Stimulated activated naive CD8-positive, alpha-beta T cell treated with anti-CD3 and anti-CD28 coated beads, Interleukin-15, amount 100 ng/mL, for 72 hours (primary cell): ENCODE results near the gene TOR1AIP1.

Experiments
- ATAC-seq: fragments of 150-1000 bp; cut with Tn5 transposase; 2 replicates; pipeline ENCODE4 v1.10.0; 2021; ENCODE audit warnings: mild to moderate bottlenecking, moderate library complexity
- DNase-seq, 2 donors: peaks; one replicate each; pipeline ENCODE4 v3.0.0; 2021 to 2022
- H3K27ac Mint-ChIP-seq, 2 donors: one replicate each; pipeline ENCODE4 v1.8.0; 2022; ENCODE audit warnings: mild to moderate bottlenecking in 2 of 2, mixed read lengths in 2 of 2, moderate library complexity in 2 of 2
- H3K27me3 Mint-ChIP-seq: one replicate; pipeline ENCODE4 v1.8.0; 2022; ENCODE audit warnings: mixed read lengths
- H3K4me1 Mint-ChIP-seq: one replicate; pipeline ENCODE4 v1.8.0; 2022; ENCODE audit warnings: mild to moderate bottlenecking, mixed read lengths
- H3K4me3 Mint-ChIP-seq, 2 donors: one replicate each; pipeline ENCODE4 v1.8.0; 2022; ENCODE audit warnings: mild to moderate bottlenecking in 2 of 2, mixed read lengths in 2 of 2, moderate library complexity in 1 of 2
- H3K9me3 Mint-ChIP-seq, 2 donors: one replicate each; pipeline ENCODE4 v1.8.0; 2022; ENCODE audit warnings: mixed read lengths in 2 of 2

Gene TOR1AIP1

GRCh38 chr1:179873438-179873851 is 8.6 kb upstream of the TOR1AIP1 start:
- ATAC-seq = no peak
- DNase-seq = no peak
- Mint-ChIP-seq H3K4me3 (no peak overlapping the region), H3K27ac (no peak overlapping the region), H3K27me3 (no peaks in the 10 kb centered on the region), H3K9me3 (no peaks in the 10 kb centered on the region), H3K4me1 (peaks cover 45% of the 10 kb centered on the region)

DNA sequence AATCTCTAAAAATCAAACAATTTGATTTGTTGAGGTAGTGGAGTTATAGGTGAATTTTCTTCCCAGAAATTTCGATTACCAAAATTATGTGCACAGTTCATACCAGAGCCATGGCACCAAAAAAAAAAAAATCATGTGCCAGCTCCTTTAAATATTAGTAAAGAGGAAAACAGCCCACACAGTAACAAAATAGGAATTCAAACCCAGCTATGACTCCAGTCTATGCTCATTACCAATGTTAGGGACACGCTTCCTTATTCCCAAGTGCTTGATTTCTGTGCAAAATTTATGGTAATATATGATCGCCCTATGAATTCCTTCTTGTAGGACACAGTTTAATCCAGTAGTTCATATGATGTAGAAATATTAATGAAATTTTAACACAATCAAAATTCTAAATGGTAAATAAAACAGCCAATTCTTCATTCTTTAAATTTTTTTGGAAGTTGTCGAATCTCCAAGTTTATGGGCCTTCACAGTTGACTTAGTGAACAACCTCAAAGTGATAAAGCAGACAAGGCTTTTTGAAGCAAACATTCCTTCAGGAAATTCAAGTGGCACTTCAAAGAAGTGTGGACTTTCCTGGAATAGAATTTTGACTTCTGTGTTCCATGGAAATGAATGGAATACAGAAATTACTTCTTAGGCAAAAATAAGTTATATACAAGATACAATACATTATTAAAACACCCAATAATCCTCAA is 6.3 kb upstream of the TOR1AIP1 start:
- H3K4me3 Mint-ChIP-seq = no peak overlapping the region
- DNase-seq (no peak), ATAC-seq (no peak)
- peaks cover 62% of the 10 kb centered on the region for H3K4me1 Mint-ChIP-seq
- H3K27ac Mint-ChIP-seq = no peak overlapping the region
- H3K9me3 Mint-ChIP-seq = no peaks in the 10 kb centered on the region
- no peaks in the 10 kb centered on the region for H3K27me3 Mint-ChIP-seq

DNA sequence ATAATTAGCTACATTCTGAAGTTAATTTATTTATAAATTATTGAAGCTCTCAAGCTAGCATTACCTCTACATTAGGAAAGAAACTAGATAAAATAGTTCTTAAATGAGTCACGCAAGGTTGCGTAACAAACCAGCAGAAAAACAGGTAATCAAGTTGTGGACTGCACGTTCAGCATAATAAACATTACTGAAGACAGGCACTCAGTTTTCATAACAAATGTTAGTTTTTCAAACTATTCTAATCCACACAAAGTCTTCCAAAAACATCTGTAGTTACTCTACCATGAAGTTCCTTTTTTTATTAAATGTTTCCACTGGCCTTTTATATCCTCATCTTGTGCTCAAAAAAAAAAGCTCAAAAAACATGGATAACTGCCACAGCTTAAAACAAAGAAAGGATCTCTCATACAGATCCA is 5.8 kb upstream of the TOR1AIP1 start:
- DNase-seq = no peak
- H3K27me3 Mint-ChIP-seq = no peaks in the 10 kb centered on the region
- peaks cover 64% of the 10 kb centered on the region for H3K4me1 Mint-ChIP-seq
- no peaks in the 10 kb centered on the region for H3K9me3 Mint-ChIP-seq
- H3K27ac Mint-ChIP-seq = peak overlapping the region; percentile 40 to 96
- H3K4me3 Mint-ChIP-seq = peak overlapping the region; percentile 81 to 89
- ATAC-seq = no peak

DNA sequence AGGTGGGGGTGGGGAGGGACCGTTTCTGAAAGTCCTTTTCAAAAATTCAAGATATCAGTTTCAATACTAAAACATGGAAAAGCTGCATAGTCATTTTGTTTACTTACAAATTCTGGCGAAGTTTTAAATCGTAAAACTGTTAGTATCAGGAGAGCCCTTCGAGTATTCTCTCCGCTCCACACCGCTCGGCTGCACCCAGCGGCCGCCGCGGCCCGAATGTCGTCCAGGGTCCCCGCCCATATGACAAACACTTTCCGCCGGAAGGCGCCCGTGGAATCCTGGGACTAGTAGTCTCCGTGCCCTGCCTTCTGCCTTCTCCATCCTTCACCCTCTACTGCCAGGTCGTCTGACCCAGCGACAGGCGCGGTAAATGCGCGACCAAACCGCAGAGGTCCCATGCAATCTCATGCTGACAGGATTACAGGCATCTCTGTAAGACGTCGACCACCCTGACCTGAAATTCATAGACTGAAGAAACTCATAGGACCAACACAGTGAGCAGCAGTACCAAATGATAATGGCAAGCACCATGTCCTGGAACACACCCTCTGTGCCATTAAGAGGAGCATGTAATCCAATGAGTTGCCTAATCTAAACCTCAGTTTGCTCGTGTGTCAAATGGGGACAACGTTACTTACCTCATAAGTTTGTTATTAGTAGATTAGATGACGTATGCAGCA is 4.4 kb upstream of the TOR1AIP1 start, which contains the start of gene TOR1AIP2:
TOR1AIP2 (minus strand) TSS at position 218 of the 680 bp plus-strand sequence. CDS start 25,138 bp downstream, outside the sequence.
- Mint-ChIP-seq H3K27me3 (no peaks in the 10 kb centered on the region), H3K9me3 (no peaks in the 10 kb centered on the region), H3K4me1 (peaks cover 64% of the 10 kb centered on the region), H3K27ac (peak within 1 kb of the TSS; percentile 94 to 96), H3K4me3 (peak within 1 kb of the TSS; percentile 81 to 89)
- peak; percentile 77 for ATAC-seq
- peak; percentile 82 to 89 for DNase-seq

DNA sequence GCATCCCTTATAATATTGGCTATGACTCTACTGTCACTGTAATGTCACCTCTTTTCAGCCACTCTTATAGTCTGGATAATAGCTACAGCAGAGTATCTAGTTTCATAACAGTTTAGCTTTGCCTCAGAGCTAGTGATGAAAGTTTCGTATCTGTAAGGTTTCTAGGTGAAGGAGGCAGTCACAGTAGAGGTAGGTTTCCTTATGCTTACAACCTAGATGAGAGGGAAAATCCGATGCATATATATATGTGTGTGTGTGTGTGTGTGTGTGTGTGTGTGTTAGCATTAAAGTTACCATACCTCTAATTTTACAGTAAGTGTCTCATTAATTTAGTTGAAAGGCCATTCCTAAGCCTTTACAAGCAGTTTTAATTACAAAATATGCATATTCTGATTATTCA is 2.3 kb upstream of the TOR1AIP1 start:
- Mint-ChIP-seq H3K27me3 (no peaks in the 10 kb centered on the region), H3K27ac (peak overlapping the region in 1 of 2 donors; percentile 54), H3K4me3 (peak overlapping the region in 1 of 2 donors; percentile 21), H3K4me1 (peaks cover 60% of the 10 kb centered on the region), H3K9me3 (no peaks in the 10 kb centered on the region)
- DNase-seq = no peak
- no peak for ATAC-seq

DNA sequence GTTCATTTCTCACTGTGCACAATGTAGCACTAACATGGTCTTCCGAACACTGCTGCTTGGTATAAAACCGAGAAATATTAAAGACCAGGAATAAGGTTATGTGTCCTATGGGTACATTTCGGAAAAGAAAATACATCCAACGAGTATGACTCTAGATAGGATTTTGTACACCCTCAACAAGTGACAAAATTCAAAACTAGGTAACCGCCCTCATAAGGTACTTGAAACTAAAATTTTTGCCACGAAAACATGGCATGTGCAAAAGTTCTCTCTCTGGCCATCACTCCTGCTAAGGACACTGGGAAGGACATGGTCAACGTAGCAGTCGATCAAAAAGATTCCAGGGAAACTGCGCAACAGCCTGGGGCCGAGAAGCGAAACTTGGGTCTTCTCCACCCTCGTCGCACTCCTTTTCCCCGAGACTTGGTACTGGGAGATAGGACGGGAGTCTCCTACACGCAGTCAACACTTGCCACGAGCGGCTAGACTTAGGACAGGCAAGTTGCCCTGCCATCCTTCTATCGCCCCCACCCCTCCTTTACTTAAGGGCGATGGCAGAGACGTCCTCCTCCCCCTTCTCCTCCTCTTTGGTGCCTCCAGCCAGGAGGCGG is 338 bp upstream of the TOR1AIP1 start:
- ATAC-seq (peak; percentile 2), DNase-seq (no peak)
- no peaks in the 10 kb centered on the region for H3K9me3 Mint-ChIP-seq
- H3K4me3 Mint-ChIP-seq = peak overlapping the region; percentile 96 to 99
- peak overlapping the region; percentile 99 to 100 for H3K27ac Mint-ChIP-seq
- peaks cover 44% of the 10 kb centered on the region for H3K4me1 Mint-ChIP-seq
- H3K27me3 Mint-ChIP-seq = no peaks in the 10 kb centered on the region

DNA sequence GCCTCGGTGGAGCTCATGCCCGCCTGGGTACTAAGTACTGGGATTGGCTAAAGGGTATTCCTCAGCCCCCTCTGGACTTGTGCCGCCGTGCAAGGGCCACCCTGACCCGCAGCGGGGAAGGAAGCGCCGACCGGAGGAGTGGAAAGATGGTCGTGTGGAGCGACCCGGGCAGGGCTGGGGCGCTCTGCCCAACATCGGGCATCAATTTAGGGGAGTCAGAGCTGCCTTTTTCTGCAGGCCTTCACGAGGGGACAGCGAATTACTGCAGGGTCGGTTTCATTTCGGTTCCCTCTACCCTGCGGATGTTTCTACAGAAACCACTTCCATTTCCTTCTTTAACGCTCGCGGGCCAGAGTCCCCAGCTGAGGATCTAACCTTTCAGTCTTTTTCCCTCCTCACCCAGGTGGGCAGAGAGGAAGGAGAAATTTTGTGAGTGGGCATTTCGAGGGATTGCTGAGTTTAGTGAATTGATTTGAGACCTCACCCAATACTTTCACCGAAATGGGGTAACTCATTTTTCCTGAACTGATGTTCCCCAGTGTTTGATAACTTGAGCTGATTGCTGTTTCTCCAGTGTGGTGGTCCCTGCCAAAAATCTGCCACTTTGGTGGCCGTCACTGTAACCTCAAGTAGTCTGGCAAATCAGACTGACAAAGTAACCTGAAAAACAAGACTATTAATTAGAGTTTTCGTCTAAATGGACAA is 1.1 kb downstream of the TOR1AIP1 start:
- H3K27me3 Mint-ChIP-seq = no peaks in the 10 kb centered on the region
- ATAC-seq = peak; percentile 28
- H3K27ac Mint-ChIP-seq = peak overlapping the region; percentile 99 to 100
- DNase-seq = no peak
- peaks cover 55% of the 10 kb centered on the region for H3K4me1 Mint-ChIP-seq
- H3K4me3 Mint-ChIP-seq = peak overlapping the region; percentile 96 to 99
- H3K9me3 Mint-ChIP-seq = no peaks in the 10 kb centered on the region

DNA sequence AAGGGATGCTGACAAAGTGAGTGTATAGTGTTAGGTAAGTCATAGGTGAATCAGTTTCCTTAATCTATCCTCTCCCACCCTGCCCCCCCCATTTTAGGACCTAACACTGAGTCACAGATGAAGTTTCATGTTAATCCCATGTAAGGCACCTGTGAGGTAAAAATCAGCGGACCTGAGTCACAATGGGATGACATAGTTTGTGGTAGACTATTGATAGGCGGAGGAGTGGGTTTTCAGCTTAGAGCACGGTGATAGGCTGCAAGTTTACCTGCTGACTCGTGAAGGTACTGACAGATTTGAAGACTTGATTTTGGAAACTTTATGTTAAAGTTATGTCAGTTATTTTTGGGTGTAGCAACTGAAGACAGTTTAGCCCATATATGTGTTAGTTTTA is 1.7 kb downstream of the TOR1AIP1 start:
- Mint-ChIP-seq H3K9me3 (no peaks in the 10 kb centered on the region), H3K4me1 (peaks cover 51% of the 10 kb centered on the region), H3K4me3 (peak overlapping the region; percentile 96 to 99), H3K27ac (peak overlapping the region; percentile 99 to 100), H3K27me3 (no peaks in the 10 kb centered on the region)
- ATAC-seq = peak; percentile 70
- DNase-seq = peak; percentile 55 to 78

GRCh38 chr1:179888071-179888470 is 6.0 kb downstream of the TOR1AIP1 start:
- peak overlapping the region in 1 of 2 donors; percentile 28 for H3K4me3 Mint-ChIP-seq
- H3K27me3 Mint-ChIP-seq = no peaks in the 10 kb centered on the region
- no peak for DNase-seq
- peak overlapping the region in 1 of 2 donors; percentile 73 for H3K27ac Mint-ChIP-seq
- no peak for ATAC-seq
- H3K4me1 Mint-ChIP-seq = peaks cover 27% of the 10 kb centered on the region
- H3K9me3 Mint-ChIP-seq = no peaks in the 10 kb centered on the region

DNA sequence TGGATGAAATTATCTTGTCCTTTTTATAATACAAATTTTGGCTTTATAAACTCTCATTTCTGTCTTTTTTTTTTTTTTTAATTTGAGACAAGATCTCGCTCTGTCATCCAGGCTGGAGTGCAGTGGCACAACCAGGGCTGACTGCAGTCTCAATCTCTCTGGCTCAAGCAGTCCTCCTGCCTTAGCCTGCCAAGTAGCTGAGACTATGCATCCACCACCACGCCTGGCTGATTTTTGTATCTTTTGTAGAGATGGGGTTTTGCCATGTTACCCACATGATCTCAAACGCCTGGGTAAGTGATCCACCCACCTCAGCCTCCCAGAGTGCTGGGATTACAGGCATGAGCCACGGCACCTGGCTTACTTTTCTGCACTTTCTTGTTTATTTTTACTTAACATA is 7.5 kb downstream of the TOR1AIP1 start:
- Mint-ChIP-seq H3K27ac (no peak overlapping the region), H3K27me3 (no peaks in the 10 kb centered on the region), H3K9me3 (no peaks in the 10 kb centered on the region), H3K4me3 (no peak overlapping the region), H3K4me1 (peaks cover 17% of the 10 kb centered on the region)
- DNase-seq (no peak), ATAC-seq (no peak)

GRCh38 chr1:179910934-179911333 is 28.8 kb downstream of the TOR1AIP1 start:
- no peak overlapping the region for H3K4me3 Mint-ChIP-seq
- H3K4me1 Mint-ChIP-seq = peaks cover 6% of the 10 kb centered on the region
- ATAC-seq (no peak), DNase-seq (no peak)
- H3K9me3 Mint-ChIP-seq = no peaks in the 10 kb centered on the region
- no peaks in the 10 kb centered on the region for H3K27me3 Mint-ChIP-seq
- no peak overlapping the region for H3K27ac Mint-ChIP-seq

DNA sequence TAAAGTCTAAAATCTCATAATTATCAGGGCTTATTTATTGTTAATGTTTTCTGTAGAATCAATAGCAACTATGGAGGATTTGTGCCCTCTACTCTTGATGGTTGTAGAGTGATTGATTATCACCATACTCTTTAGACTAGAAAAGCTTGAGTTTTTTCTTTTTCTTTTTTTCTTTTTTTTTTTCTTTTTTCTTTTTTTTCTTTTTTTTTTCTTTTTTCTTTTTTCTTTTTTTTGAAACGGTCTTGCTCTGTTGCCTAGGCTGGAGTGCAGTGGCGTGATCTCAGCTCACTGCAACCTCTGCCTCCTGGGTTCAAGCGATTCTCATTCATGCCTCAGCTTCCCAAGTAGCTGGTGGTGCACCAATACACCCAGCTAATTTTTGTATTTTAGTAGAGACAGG is 29.7 kb downstream of the TOR1AIP1 start:
- H3K4me1 Mint-ChIP-seq = peaks cover 6% of the 10 kb centered on the region
- DNase-seq (no peak), ATAC-seq (no peak)
- H3K27ac Mint-ChIP-seq = no peak overlapping the region
- no peaks in the 10 kb centered on the region for H3K27me3 Mint-ChIP-seq
- H3K4me3 Mint-ChIP-seq = no peak overlapping the region
- H3K9me3 Mint-ChIP-seq = no peaks in the 10 kb centered on the region

DNA sequence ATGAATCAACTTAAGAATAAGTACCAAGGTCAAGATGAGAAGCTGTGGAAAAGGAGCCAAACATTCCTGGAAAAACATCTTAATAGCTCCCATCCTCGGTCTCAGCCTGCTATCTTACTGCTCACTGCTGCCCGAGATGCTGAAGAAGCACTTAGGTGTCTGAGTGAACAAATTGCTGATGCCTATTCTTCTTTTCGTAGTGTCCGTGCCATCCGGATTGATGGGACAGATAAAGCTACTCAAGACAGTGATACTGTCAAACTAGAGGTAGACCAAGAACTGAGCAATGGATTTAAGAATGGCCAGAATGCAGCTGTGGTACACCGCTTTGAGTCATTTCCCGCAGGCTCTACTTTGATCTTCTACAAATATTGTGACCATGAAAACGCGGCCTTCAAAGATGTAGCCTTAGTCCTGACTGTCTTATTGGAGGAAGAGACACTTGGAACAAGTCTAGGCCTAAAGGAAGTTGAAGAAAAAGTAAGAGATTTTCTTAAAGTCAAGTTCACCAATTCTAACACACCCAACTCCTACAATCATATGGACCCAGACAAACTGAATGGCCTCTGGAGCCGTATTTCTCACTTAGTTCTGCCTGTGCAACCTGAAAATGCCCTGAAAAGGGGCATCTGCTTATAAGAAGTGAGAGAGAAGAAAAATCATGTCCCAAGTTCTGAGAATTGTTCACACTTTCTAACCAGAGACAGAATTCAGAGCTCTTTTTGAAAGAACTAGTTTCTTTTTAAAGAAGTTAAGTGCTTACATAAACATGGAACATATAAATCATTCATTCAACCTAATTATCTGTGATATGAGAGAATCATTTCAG is 35.7 kb downstream of the TOR1AIP1 start:
- Mint-ChIP-seq H3K4me1 (peaks cover 15% of the 10 kb centered on the region), H3K4me3 (no peak overlapping the region), H3K27me3 (no peaks in the 10 kb centered on the region), H3K9me3 (no peaks in the 10 kb centered on the region), H3K27ac (peak overlapping the region; percentile 52 to 71)
- ATAC-seq (peak; percentile 62), DNase-seq (no peak)

- Mint-ChIP-seq H3K4me1 (peaks cover 15% of the 10 kb centered on the region), H3K27me3 (no peaks in the 10 kb centered on the region), H3K4me3 (no peak overlapping the region), H3K9me3 (no peaks in the 10 kb centered on the region), H3K27ac (no peak overlapping the region)
- no peak for DNase-seq
- no peak for ATAC-seq
These were observed 39.4 kb downstream of the TOR1AIP1 start for GRCh38 chr1:179921472-179921871.
